Mucosa of rectum (tissue), 2 donors: ENCODE data around the gene NUSAP1.
"Not testable (repeated sequence)": the region's sequence is repeated elsewhere in the genome, so short reads cannot be mapped to it uniquely, and the experiment has no call there.

Experiments
- H3K27ac ChIP-seq, 2 donors: one replicate each; pipeline ENCODE4 v1.7.0; 2013; ENCODE audit warnings: inconsistent platforms in 2 of 2, low read depth in 2 of 2, low read length in 2 of 2
- H3K27me3 ChIP-seq, 2 donors: one replicate each; pipeline ENCODE4 v1.7.0; 2013; ENCODE audit warnings: low read length in 2 of 2; ENCODE audit not compliant: control insufficient read depth in 2 of 2, insufficient read depth in 2 of 2
- H3K36me3 ChIP-seq, 2 donors: one replicate each; pipeline ENCODE4 v1.7.0; 2013; ENCODE audit warnings: low read length in 2 of 2; ENCODE audit not compliant: control insufficient read depth in 2 of 2, insufficient read depth in 2 of 2
- H3K4me1 ChIP-seq, 2 donors: one replicate each; pipeline ENCODE4 v1.7.0; 2013; ENCODE audit warnings: low read length in 2 of 2, mild to moderate bottlenecking in 1 of 2; ENCODE audit not compliant: control insufficient read depth in 2 of 2, insufficient read depth in 2 of 2
- H3K4me3 ChIP-seq, 2 donors: one replicate each; pipeline ENCODE4 v1.7.0; 2013; ENCODE audit warnings: low read length in 2 of 2
- H3K9ac ChIP-seq, 2 donors: one replicate each; pipeline ENCODE4 v1.7.0; 2013; ENCODE audit warnings: low read length in 2 of 2, low read depth in 1 of 2, mild to moderate bottlenecking in 1 of 2
- H3K9me3 ChIP-seq, 2 donors: one replicate each; pipeline ENCODE4 v1.7.0; 2013; ENCODE audit warnings: low read length in 2 of 2; ENCODE audit not compliant: control insufficient read depth in 2 of 2
- donor health status: healthy.
- donor health status: Normal muscosa, but diverticular disease.

NUSAP1 gene

DNA sequence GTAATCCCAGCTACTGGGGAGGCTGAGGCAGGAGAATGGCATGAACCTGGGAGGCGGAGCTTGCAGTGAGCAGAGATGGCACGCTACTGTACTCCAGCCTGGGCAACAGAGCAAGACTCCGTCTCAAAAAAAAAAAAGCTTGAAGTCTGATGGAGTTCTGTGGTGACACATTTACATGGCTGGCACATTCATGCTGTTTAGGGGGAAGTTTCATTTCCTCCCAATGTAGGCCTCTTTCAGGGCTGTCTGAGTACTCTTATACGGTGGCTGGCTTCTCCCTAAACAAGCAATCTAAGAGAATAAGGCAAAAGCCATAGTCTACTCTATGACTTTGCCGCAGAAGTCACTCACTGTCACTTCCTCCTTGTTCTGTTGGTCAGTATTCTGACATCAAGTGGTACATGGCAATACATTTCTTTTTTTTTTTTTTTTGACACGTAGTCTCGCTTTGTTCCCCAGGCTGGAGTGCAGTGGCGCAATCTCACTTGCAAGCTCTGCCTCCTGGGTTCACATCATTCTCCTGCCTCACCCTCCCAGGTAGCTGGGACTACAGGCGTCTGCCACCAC, 41.5 kb upstream of the NUSAP1 start:
- Histone ChIP-seq H3K4me3 (no peak overlapping the region), H3K9ac (no peak overlapping the region), H3K9me3 (no peaks in the 10 kb centered on the region), H3K4me1 (no peaks in the 10 kb centered on the region), H3K36me3 (peaks cover 23 to 40% of the 10 kb centered on the region in 2 donors), H3K27me3 (no peaks in the 10 kb centered on the region), H3K27ac (peak overlapping the region in 1 of 2 donors; percentile 56)

DNA sequence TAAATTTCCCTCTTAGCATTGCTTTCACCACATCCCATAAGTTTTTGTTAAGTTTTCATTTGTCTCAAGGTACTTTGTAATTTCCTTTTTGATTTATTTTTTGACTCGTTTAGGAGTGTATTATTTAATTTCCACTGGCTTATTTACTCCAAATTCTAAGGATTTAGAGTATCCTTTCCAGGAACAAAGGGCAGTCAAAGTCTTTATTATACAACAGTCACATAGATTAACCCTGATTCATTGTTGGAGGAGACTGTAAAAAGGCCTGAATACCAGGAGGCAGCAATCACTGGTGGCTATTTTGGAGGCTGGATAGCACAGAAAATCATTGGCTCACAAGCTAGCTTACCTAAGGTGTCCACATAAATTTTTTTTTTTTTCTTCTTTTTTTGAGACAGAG, 40.2 kb upstream of the NUSAP1 start:
- Histone ChIP-seq H3K36me3 (peaks cover 10 to 29% of the 10 kb centered on the region in 2 donors), H3K4me1 (no peaks in the 10 kb centered on the region), H3K9ac (no peak overlapping the region), H3K9me3 (no peaks in the 10 kb centered on the region), H3K27ac (no peak overlapping the region), H3K27me3 (no peaks in the 10 kb centered on the region), H3K4me3 (no peak overlapping the region)

DNA sequence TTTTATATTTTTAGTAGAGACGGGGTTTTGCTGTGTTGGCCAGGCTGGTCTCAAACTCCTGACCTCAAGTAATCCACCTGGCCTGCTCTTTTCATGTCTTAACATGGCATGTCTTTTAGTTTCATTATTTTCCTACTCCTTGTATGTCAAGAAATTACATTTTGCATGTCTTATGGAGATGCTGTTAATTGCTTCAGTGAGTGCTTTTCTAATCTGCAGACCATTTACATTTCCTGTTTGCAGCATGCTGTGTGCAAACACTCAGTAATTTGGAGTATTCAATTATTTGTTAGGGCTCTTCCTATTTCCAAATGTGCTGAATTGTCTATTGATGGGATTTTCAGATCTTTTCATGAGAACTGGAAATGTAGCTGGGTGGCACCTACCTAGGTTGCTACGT, 31.5 kb upstream of the NUSAP1 start:
- H3K9ac ChIP-seq, H3K27me3 ChIP-seq, H3K4me1 ChIP-seq, H3K4me3 ChIP-seq, H3K36me3 ChIP-seq, H3K27ac ChIP-seq, H3K9me3 ChIP-seq: not testable (repeated sequence)

DNA sequence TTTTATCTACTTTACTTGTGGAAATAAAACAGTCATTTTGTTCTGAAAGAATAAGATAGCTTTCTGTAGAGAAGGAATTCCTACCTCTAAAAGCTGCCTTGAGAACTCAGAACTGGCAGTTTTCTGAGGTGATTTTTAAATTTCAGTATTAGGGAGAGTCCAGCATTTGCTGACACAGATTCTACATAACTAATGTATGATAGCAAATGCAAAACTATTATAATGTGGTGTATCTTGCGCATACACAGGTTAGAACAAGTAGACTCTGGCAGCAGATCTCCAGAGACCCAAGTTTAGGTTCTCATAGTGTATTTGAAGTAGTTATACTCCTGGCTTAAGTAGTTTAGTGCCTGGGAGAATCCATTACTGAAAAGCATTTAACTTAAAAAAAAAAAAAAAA, 31.1 kb upstream of the NUSAP1 start:
- Histone ChIP-seq H3K36me3 (peaks cover 6% of the 10 kb centered on the region in 2 donors), H3K4me3 (no peak overlapping the region), H3K27me3 (no peaks in the 10 kb centered on the region), H3K4me1 (no peaks in the 10 kb centered on the region), H3K27ac (no peak overlapping the region), H3K9me3 (no peaks in the 10 kb centered on the region), H3K9ac (no peak overlapping the region)

DNA sequence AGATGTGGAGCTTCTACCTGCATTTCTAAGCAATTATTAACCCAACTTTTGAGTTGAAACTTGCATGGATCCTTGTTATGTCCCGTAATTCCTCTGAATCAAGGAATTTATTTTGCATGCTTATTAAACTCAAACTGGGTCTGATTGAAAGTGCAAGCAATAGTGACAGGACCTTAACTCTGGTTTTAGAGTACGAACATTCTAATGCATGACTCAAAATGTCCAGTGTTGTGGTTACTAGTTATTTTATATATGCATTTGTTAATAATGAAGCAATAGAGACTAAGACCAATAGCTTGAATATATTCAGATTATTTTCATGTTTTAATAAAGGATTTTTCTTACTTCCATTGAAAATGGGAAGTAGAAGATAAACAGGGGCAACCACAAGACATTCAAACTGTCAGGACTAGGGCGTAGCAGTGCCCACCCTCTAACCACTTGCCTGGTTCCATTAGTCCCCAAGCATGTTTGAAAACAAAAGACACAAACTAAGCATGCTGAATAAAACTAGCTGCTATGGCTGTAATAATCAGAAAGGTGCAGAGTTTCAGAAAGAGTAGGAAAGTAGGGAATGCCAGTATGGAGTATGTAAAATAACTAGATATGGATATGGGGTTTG, 28.4 kb upstream of the NUSAP1 start:
- H3K27me3 ChIP-seq = no peaks in the 10 kb centered on the region
- no peak overlapping the region for H3K4me3 ChIP-seq
- H3K36me3 ChIP-seq = peaks cover 3 to 6% of the 10 kb centered on the region in 2 donors
- H3K9me3 ChIP-seq = no peaks in the 10 kb centered on the region
- no peak overlapping the region for H3K9ac ChIP-seq
- H3K4me1 ChIP-seq = no peaks in the 10 kb centered on the region
- no peak overlapping the region for H3K27ac ChIP-seq

DNA sequence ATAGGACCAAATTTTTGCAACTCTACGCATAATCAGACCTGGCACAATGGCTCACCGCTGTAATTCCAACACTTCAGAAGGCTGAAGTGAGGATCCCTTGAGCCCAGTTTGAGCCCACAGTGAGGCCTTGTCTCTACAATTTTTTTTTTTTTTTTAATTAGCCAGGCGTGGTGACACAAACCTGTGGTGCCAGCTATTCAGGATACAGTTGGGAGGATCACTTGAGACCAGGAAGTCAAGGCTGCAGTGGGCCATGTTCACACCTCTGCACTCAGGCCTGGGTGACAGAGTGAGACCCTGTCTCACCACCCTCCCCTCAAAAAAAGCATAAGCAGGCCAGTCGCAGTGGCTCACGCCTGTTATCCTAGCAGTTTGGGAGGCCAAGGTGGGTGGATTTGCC, 25.0 kb upstream of the NUSAP1 start:
- H3K9ac ChIP-seq = no peak overlapping the region
- no peaks in the 10 kb centered on the region for H3K9me3 ChIP-seq
- H3K36me3 ChIP-seq = peaks cover 0 to 4% of the 10 kb centered on the region in 2 donors
- H3K27ac ChIP-seq = no peak overlapping the region
- H3K4me1 ChIP-seq = no peaks in the 10 kb centered on the region
- no peak overlapping the region for H3K4me3 ChIP-seq
- H3K27me3 ChIP-seq = no peaks in the 10 kb centered on the region

DNA sequence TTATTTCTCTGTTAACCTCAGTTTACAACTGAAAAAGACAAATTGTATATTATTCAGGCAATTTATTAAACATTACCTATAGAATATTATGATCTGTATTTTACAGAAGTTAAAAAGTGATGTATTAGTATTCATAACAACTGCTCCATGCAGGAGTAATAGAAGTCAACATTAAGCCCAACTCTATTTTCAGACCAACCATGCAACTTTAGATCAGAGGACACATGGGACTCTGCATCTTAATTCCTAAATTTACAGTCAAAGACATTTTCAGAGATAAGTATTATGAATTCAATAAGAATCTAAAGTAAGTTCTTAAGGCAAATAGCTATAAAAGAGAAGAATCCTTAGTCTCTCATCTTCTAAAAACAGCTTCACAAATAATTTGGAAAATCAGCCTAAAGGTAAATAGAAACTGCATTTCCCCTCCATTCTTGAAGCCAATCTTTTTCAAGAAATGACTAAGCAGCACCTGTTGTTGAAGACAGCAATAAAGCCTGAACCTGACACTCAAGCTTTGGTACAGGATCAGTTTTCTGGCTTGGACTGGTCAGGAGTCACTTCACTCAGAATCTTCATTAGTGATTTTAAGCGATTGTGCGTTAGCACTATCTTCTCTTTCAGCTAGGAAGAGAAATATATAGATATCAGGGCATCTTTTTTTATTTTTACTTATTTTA, 23.3 kb upstream of the NUSAP1 start:
- Histone ChIP-seq H3K9me3 (no peaks in the 10 kb centered on the region), H3K36me3 (peaks cover 0 to 4% of the 10 kb centered on the region in 2 donors), H3K27ac (no peak overlapping the region), H3K4me3 (no peak overlapping the region), H3K27me3 (no peaks in the 10 kb centered on the region), H3K4me1 (no peaks in the 10 kb centered on the region), H3K9ac (no peak overlapping the region)

DNA sequence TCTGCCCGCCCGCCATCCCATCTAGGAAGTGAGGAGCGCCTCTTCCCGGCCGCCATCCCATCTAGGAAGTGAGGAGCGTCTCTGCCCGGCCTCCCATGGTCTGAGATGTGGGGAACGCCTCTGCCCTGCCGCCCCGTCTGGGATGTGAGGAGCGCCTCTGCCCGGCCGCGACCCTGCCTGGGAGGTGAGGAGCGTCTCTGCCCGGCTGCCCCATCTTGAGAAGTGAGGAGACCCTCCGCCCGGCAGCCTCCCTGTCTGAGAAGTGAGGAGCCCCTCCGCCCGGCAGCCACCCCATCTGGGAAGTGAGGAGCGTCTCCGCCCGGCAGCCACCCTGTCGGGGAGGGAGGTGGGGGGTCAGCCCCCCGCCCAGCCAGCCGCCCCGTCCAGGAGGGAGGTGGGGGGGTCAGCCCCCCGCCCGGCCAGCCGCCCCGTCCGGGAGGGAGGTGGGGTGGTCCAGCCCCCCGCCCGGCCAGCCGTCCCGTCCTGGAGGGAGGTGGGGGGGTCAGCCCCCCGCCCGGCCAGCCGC, 11.8 kb upstream of the NUSAP1 start:
- H3K4me1 ChIP-seq, H3K9ac ChIP-seq, H3K27ac ChIP-seq, H3K36me3 ChIP-seq, H3K27me3 ChIP-seq, H3K9me3 ChIP-seq, H3K4me3 ChIP-seq: not testable (repeated sequence)

DNA sequence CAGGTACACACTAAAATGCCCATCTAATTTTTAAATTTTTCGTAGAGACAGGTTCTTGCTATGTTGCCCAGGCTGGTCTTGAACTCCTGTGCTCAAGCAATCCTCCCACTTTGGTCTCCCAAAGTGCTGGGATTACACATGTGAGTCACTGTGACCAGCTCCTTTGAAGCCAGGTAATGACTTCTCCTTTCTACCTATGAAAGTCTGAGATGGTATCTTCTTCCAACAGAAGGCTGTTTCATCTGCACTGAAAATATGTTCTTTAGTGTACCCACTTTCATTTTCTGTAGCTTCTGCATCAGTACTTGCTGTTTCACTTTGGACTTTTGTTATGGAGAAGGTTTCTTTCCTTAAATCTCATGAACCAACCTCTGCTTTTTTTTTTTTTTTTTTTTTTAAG, 9.1 kb upstream of the NUSAP1 start:
- Histone ChIP-seq H3K9me3 (no peaks in the 10 kb centered on the region), H3K36me3 (no peaks in the 10 kb centered on the region), H3K9ac (no peak overlapping the region), H3K4me3 (no peak overlapping the region), H3K4me1 (no peaks in the 10 kb centered on the region), H3K27me3 (no peaks in the 10 kb centered on the region), H3K27ac (no peak overlapping the region)

DNA sequence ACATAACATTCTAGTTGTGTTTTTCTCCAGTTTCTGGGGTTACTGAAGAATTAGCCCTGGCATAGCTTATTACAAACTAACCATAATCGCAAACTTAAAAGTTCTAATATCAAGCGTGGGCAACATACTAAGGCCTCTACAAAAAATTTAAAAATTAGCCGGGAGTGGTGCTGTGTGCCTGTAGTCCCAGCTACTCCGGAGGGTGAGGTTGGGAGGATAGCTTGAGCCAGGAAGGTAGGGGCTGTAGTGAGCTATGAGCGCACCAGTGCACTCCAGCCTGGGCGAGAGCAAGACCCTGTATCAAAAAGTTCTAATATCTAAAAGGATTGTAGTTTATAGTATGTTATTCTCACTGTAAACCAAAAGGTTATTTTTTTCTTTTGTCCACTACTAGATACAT, 1.4 kb upstream of the NUSAP1 start:
- Histone ChIP-seq H3K27ac (no peak overlapping the region), H3K27me3 (no peaks in the 10 kb centered on the region), H3K36me3 (no peaks in the 10 kb centered on the region), H3K9ac (peak overlapping the region; percentile 17 to 75), H3K4me3 (peak overlapping the region; percentile 41 to 94), H3K9me3 (no peaks in the 10 kb centered on the region), H3K4me1 (peaks cover 6 to 15% of the 10 kb centered on the region in 2 donors)
